ENCODE measurements around the gene ZNF576. TPM values are rescaled to one million over a fixed set of nuclear protein-coding genes. Genes with fewer than 3 reads are reported as not detected.

Gene ZNF576
- total and polyA plus RNA-seq, 4 donors, result 11.4 to 15.7 (median 13.3) TPM

DNA sequence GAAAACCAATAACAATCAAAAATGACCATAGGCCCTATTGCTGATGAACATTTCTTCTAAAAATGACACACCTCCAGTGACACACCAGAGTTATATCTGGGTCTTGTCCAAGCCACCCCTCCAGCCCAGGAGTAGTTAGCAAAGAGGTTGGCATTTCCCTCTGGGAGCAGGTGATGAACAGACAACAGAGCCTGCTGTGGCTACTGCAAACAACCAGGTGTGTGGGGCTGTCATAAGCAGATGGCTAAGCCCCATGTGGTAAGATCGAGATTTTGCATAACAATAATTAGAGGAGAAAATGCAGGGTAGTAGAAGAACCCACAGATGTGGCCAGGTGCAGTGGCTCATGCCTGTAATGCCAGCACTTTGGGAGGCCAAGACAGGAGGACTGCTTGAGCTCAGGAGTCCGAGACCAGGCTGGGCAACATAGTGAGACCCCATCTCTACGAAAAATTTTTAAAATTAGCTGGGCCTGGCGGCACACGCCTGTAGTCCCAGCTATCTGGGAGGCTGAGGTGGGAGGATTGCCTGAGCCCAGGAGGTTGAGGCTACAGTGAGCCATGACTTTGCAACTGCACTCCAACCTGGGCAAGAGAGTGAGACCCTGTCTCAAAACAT is 26.1 kb upstream of the ZNF576 start:
- WGBS, 2 donors, result 90 to 91% methylated on average over 5 of the region's 5 CpGs
- intact Hi-C loops (cut with DNase I), result no loop called here
- ATAC-seq (ENCODE audit: low FRiP score), result no peak
- Histone ChIP-seq H3K36me3 (ENCODE audit: control insufficient read depth in 1 of 2, insufficient read depth in 2 of 2, low read length in 1 of 2) (no peaks in the 10 kb centered on the region), H3K4me1 (ENCODE audit: control insufficient read depth in 1 of 2, insufficient read depth in 2 of 2, low read length in 2 of 2) (no peaks in the 10 kb centered on the region), H3K27me3 (ENCODE audit: control insufficient read depth in 1 of 2, insufficient read depth in 2 of 2, low read length in 1 of 2) (no peaks in the 10 kb centered on the region), H3K4me3 (ENCODE audit: low read length in 2 of 2) (no peak overlapping the region), H3K27ac (ENCODE audit: low read depth in 1 of 2, low read length in 2 of 2) (no peak overlapping the region), H3K9me3 (ENCODE audit: control insufficient read depth, low read length) (no peaks in the 10 kb centered on the region)
- DNase-seq, result no peak

- WGBS, 2 donors, result 11 to 38% methylated on average over 3 of the region's 3 CpGs
- no peaks in the 10 kb centered on the region for H3K36me3 ChIP-seq (ENCODE audit: control insufficient read depth in 1 of 2, insufficient read depth in 2 of 2, low read length in 1 of 2)
- H3K27ac ChIP-seq (ENCODE audit: low read depth in 1 of 2, low read length in 2 of 2), result no peak overlapping the region
- ATAC-seq (ENCODE audit: low FRiP score) (no peak), DNase-seq (no peak)
- H3K4me1 ChIP-seq (ENCODE audit: control insufficient read depth in 1 of 2, insufficient read depth in 2 of 2, low read length in 2 of 2), result no peaks in the 10 kb centered on the region
- no peaks in the 10 kb centered on the region for H3K9me3 ChIP-seq (ENCODE audit: control insufficient read depth, low read length)
- intact Hi-C loops (cut with DNase I), result no loop called here
- H3K27me3 ChIP-seq (ENCODE audit: control insufficient read depth in 1 of 2, insufficient read depth in 2 of 2, low read length in 1 of 2), result no peaks in the 10 kb centered on the region
- no peak overlapping the region for H3K4me3 ChIP-seq (ENCODE audit: low read length in 2 of 2)
These were observed 24.2 kb upstream of the ZNF576 start for GRCh38 chr19:43572171-43572588.

DNA sequence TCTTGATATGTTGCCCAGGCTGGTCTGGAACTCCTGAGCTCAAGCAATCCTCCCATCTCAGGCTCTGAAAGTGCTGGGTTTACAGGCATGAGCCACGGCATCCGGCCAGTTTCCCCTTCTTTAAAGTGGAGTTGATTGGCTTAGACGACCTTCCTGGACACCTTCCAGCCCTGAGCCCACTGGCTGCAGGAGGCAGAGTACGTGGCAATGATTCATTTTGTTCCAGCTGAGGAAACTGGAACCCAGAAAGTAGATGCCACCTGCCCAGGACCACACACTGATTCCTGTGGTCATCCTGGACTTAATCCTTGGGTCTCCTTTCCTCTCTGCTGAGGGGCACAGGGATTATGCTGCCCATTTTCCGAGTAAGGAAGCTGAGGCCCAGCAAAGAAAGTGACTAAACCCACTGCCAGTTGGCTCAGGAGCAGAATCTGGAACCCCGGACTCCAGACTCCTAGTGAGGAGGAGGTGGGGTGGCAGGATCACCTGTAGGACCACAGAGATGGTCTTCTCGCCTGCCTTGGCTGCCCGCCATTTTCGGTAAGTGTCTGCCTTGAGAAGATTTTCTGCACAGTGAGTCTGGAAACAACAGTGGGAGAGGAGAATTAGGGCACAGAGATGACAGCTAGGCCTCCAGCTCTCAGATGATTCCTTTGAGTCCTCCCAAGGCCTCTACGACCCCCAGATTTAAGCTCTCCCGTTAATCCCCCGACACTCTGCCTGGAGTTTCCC is 21.8 kb upstream of the ZNF576 start:
- intact Hi-C loops (cut with DNase I), result loop anchor here (1.0 kb wide), 1 partner anchor 22 kb away; the partner anchor contains the start of genes IRGQ (in 2 of the 2) and ZNF576 (in 2 of the 2)

DNA sequence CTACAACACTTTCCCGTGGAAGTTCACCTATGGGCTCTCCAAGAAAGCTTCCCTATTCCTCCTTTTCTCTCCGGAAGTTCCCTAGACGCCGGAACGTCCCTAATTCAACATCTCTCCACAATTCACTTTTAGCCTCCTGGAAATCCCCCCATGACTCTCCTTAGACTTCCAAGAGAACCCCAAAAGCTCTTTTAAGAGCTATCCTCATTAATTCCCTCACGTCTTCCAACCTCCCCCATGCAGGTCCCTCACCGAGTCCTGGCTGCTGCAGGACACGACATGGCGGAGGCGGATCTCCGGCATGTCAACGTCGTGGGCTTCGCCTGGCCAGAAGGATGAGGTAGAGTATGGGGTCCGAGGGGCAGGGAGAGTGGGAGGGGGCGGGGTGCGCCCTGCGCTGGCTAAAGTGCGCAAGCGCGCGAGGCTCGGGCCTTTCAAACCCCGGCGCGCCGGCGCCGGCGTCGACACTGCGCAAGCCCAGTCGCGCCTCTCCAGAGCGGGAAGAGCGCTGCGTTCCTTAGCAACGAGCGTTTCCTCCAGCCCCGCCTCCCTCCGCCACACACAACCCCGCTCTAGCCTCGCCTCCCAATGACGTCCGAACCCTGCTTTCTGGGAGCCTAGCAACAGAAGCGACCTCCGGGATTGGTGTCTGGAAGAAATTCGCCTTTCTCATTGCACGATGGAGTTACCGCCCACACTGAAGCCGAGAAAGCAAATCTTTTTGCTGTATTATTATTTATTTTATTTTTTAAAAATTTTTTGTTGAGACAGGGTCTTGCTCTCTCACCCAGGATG is 21.0 kb upstream of the ZNF576 start, which contains the start of the genes PINLYP and XRCC1:
PINLYP (plus strand) TSS at position 646 of the 795 bp plus-strand sequence. CDS start 1,391 bp downstream, outside the sequence.
XRCC1 (minus strand) TSS at position 372 of the 795 bp plus-strand sequence; CDS start at position 303, 69 bp downstream.
- Histone ChIP-seq H3K27ac (ENCODE audit: low read depth in 1 of 2, low read length in 2 of 2) (peak within 1 kb of the TSS in 1 of 2 donors; percentile 68), H3K27me3 (ENCODE audit: control insufficient read depth in 1 of 2, insufficient read depth in 2 of 2, low read length in 1 of 2) (no peaks in the 10 kb centered on the region), H3K4me1 (ENCODE audit: control insufficient read depth in 1 of 2, insufficient read depth in 2 of 2, low read length in 2 of 2) (no peaks in the 10 kb centered on the region), H3K9me3 (ENCODE audit: control insufficient read depth, low read length) (no peaks in the 10 kb centered on the region), H3K36me3 (ENCODE audit: control insufficient read depth in 1 of 2, insufficient read depth in 2 of 2, low read length in 1 of 2) (no peaks in the 10 kb centered on the region), H3K4me3 (ENCODE audit: low read length in 2 of 2) (peak within 1 kb of the TSS; percentile 62 to 86)
- ATAC-seq (ENCODE audit: low FRiP score) (peak; percentile 99), DNase-seq (peak; percentile 99)
- 0 to 1% methylated on average over 45 to 51 of the region's 51 CpGs for WGBS, 2 donors
- intact Hi-C loops (cut with DNase I), result loop anchor here (1.0 kb wide), 1 partner anchor 21 kb away; the partner anchor contains the start of genes IRGQ (in 2 of the 2) and ZNF576 (in 2 of the 2)

More for the DNA sequence above, 21.8 kb upstream of the ZNF576 start:
- ATAC-seq (ENCODE audit: low FRiP score) (no peak), DNase-seq (no peak)
- H3K36me3 ChIP-seq (ENCODE audit: control insufficient read depth in 1 of 2, insufficient read depth in 2 of 2, low read length in 1 of 2), result no peaks in the 10 kb centered on the region
- no peaks in the 10 kb centered on the region for H3K4me1 ChIP-seq (ENCODE audit: control insufficient read depth in 1 of 2, insufficient read depth in 2 of 2, low read length in 2 of 2)
- H3K27ac ChIP-seq (ENCODE audit: low read depth in 1 of 2, low read length in 2 of 2), result peak overlapping the region in 1 of 2 donors; percentile 31
- H3K4me3 ChIP-seq (ENCODE audit: low read length in 2 of 2), result peak overlapping the region; percentile 62 to 86
- H3K9me3 ChIP-seq (ENCODE audit: control insufficient read depth, low read length), result no peaks in the 10 kb centered on the region
- WGBS, 2 donors, result 28 to 30% methylated on average over 12 of the region's 12 CpGs
- no peaks in the 10 kb centered on the region for H3K27me3 ChIP-seq (ENCODE audit: control insufficient read depth in 1 of 2, insufficient read depth in 2 of 2, low read length in 1 of 2)

GRCh38 chr19:43575955-43576878 is 20.2 kb upstream of the ZNF576 start:
- Histone ChIP-seq H3K4me1 (ENCODE audit: control insufficient read depth in 1 of 2, insufficient read depth in 2 of 2, low read length in 2 of 2) (no peaks in the 10 kb centered on the region), H3K36me3 (ENCODE audit: control insufficient read depth in 1 of 2, insufficient read depth in 2 of 2, low read length in 1 of 2) (no peaks in the 10 kb centered on the region), H3K27me3 (ENCODE audit: control insufficient read depth in 1 of 2, insufficient read depth in 2 of 2, low read length in 1 of 2) (no peaks in the 10 kb centered on the region), H3K9me3 (ENCODE audit: control insufficient read depth, low read length) (no peaks in the 10 kb centered on the region), H3K4me3 (ENCODE audit: low read length in 2 of 2) (no peak overlapping the region), H3K27ac (ENCODE audit: low read depth in 1 of 2, low read length in 2 of 2) (no peak overlapping the region)
- WGBS, 2 donors, result 66 to 69% methylated on average over 37 of the region's 37 CpGs
- intact Hi-C loops (cut with DNase I), result loop anchor here (1.0 kb wide), 1 partner anchor 20 kb away; the partner anchor contains the start of genes IRGQ (in 2 of the 2) and ZNF576 (in 2 of the 2)
- DNase-seq (no peak), ATAC-seq (ENCODE audit: low FRiP score) (no peak)

GRCh38 chr19:43578787-43579186 is 17.6 kb upstream of the ZNF576 start:
- DNase-seq (no peak), ATAC-seq (ENCODE audit: low FRiP score) (no peak)
- Histone ChIP-seq H3K27me3 (ENCODE audit: control insufficient read depth in 1 of 2, insufficient read depth in 2 of 2, low read length in 1 of 2) (no peaks in the 10 kb centered on the region), H3K9me3 (ENCODE audit: control insufficient read depth, low read length) (no peaks in the 10 kb centered on the region), H3K4me1 (ENCODE audit: control insufficient read depth in 1 of 2, insufficient read depth in 2 of 2, low read length in 2 of 2) (no peaks in the 10 kb centered on the region), H3K4me3 (ENCODE audit: low read length in 2 of 2) (no peak overlapping the region), H3K36me3 (ENCODE audit: control insufficient read depth in 1 of 2, insufficient read depth in 2 of 2, low read length in 1 of 2) (no peaks in the 10 kb centered on the region), H3K27ac (ENCODE audit: low read depth in 1 of 2, low read length in 2 of 2) (no peak overlapping the region)
- WGBS, 2 donors, result 69 to 86% methylated on average over 3 of the region's 3 CpGs
- intact Hi-C loops (cut with DNase I), result no loop called here

DNA sequence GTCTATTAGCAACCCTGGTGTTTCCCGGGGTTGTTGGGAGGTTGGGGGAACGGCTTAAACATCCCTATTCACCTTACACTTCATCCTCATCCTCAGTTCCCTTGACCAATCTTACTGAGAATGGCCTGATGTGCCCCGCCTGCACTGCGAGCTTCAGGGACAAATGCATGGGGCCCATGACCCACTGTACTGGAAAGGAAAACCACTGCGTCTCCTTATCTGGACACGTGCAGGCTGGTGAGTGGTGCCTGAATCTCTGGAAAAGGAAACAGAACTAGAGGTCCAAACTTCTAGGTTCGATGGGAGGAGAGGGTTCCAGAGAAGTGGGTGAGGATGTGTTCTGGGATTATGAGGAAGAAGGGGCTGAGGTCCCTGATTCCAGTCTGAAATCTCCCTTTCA is 14.9 kb upstream of the ZNF576 start:
- intact Hi-C loops (cut with DNase I), result no loop called here
- ATAC-seq (ENCODE audit: low FRiP score) (no peak), DNase-seq (no peak)
- Histone ChIP-seq H3K27ac (ENCODE audit: low read depth in 1 of 2, low read length in 2 of 2) (no peak overlapping the region), H3K4me1 (ENCODE audit: control insufficient read depth in 1 of 2, insufficient read depth in 2 of 2, low read length in 2 of 2) (no peaks in the 10 kb centered on the region), H3K9me3 (ENCODE audit: control insufficient read depth, low read length) (no peaks in the 10 kb centered on the region), H3K27me3 (ENCODE audit: control insufficient read depth in 1 of 2, insufficient read depth in 2 of 2, low read length in 1 of 2) (no peaks in the 10 kb centered on the region), H3K4me3 (ENCODE audit: low read length in 2 of 2) (no peak overlapping the region), H3K36me3 (ENCODE audit: control insufficient read depth in 1 of 2, insufficient read depth in 2 of 2, low read length in 1 of 2) (no peaks in the 10 kb centered on the region)
- 52 to 54% methylated on average over 7 of the region's 7 CpGs for WGBS, 2 donors
